CD4-positive, alpha-beta T cell treated with Interleukin-1 beta for 1 hour (primary cell): ENCODE measurements around the gene ACTC1.

Experiments
- DNase-seq, 2 donors: peaks; one replicate each; pipeline ENCODE4 v3.0.0-alpha.2; 2020 to 2022

The ACTC1 gene

GRCh38 chr15:34799149-34800101, 4.1 kb upstream of the ACTC1 start:
- no peak for DNase-seq

GRCh38 chr15:34796847-34797435, 1.6 kb upstream of the ACTC1 start:
- no peak for DNase-seq

- DNase-seq = no peak
Measured at GRCh38 chr15:34794590-34795206, 651 bp downstream of the ACTC1 start.

- DNase-seq = no peak
Measured at GRCh38 chr15:34793901-34794300, 1.4 kb downstream of the ACTC1 start.

- DNase-seq = no peak
Measured at GRCh38 chr15:34793071-34793470, 2.3 kb downstream of the ACTC1 start.

GRCh38 chr15:34791701-34792100, 3.6 kb downstream of the ACTC1 start:
- no peak for DNase-seq

GRCh38 chr15:34790121-34790520, 5.2 kb downstream of the ACTC1 start:
- DNase-seq = no peak

GRCh38 chr15:34789326-34789725, 6.0 kb downstream of the ACTC1 start:
- DNase-seq = no peak

GRCh38 chr15:34786206-34786605, 9.1 kb downstream of the ACTC1 start:
- no peak for DNase-seq

GRCh38 chr15:34783991-34784390, 11.4 kb downstream of the ACTC1 start:
- no peak for DNase-seq

- DNase-seq = no peak
Measured at GRCh38 chr15:34783431-34783830, 11.9 kb downstream of the ACTC1 start.

- no peak for DNase-seq
Measured at GRCh38 chr15:34782901-34783300, 12.4 kb downstream of the ACTC1 start.

- DNase-seq = no peak
Measured at GRCh38 chr15:34780725-34781124, 14.6 kb downstream of the ACTC1 start.

- DNase-seq = no peak
Measured at GRCh38 chr15:34776606-34777105, 18.7 kb downstream of the ACTC1 start.

- DNase-seq = no peak
Measured at GRCh38 chr15:34773917-34774316, 21.4 kb downstream of the ACTC1 start.

- no peak for DNase-seq
Measured at GRCh38 chr15:34773013-34773412, 22.3 kb downstream of the ACTC1 start.

GRCh38 chr15:34772312-34772711, 23.0 kb downstream of the ACTC1 start:
- DNase-seq = no peak

- no peak for DNase-seq
Measured at GRCh38 chr15:34769711-34770110, 25.6 kb downstream of the ACTC1 start.

- DNase-seq = no peak
Measured at GRCh38 chr15:34768530-34768929, 26.8 kb downstream of the ACTC1 start.

GRCh38 chr15:34765741-34766140, 29.6 kb downstream of the ACTC1 start:
- no peak for DNase-seq

- DNase-seq = no peak
Measured at GRCh38 chr15:34760909-34761308, 34.4 kb downstream of the ACTC1 start.

GRCh38 chr15:34759992-34760391, 35.4 kb downstream of the ACTC1 start:
- DNase-seq = no peak

- DNase-seq = no peak
Measured at GRCh38 chr15:34759347-34759746, 36.0 kb downstream of the ACTC1 start.

GRCh38 chr15:34757262-34757661, 38.1 kb downstream of the ACTC1 start:
- no peak for DNase-seq
